Type B pancreatic cell (in vitro differentiated cells): Measurements from ENCODE around the gene GRIA1. TPM values are rescaled to one million over a fixed set of nuclear protein-coding genes. Genes with fewer than 3 reads are reported as not detected.

Experiments used
- DNase-seq: peaks from one replicate; pipeline ENCODE4 v3.0.0; 2021; ENCODE audit warnings: mixed read lengths; ENCODE audit not compliant: unreplicated experiment; ENCODE audit errors: extremely low spot score
- H3K27ac Mint-ChIP-seq: 2 replicates; pipeline ENCODE4 v1.8.0; 2021; ENCODE audit warnings: mild to moderate bottlenecking, mixed read lengths
- H3K27me3 Mint-ChIP-seq: 2 replicates; pipeline ENCODE4 v1.8.0; 2021; ENCODE audit warnings: mixed read lengths
- H3K36me3 Mint-ChIP-seq: 2 replicates; pipeline ENCODE4 v1.8.0; 2021; ENCODE audit warnings: mixed read lengths
- H3K4me1 Mint-ChIP-seq: one replicate; pipeline ENCODE4 v1.8.0; 2021; ENCODE audit warnings: mixed read lengths; ENCODE audit not compliant: unreplicated experiment
- H3K4me3 Mint-ChIP-seq: 2 replicates; pipeline ENCODE4 v1.8.0; 2021; ENCODE audit warnings: mild to moderate bottlenecking, mixed read lengths
- H3K9me3 Mint-ChIP-seq: 2 replicates; pipeline ENCODE4 v1.8.0; 2021; ENCODE audit warnings: mixed read lengths
- CTCF ChIP-seq: fragments of 200-600 bp; sonication (generic); conservative IDR thresholded peaks from 2 replicates; pipeline ENCODE4 v1.5.0; 2021; ENCODE audit warnings: antibody characterized with exemption, mild to moderate bottlenecking
- total RNA-seq: library from RNA; stranded (reverse); gene quantifications from 2 replicates; pipeline ENCODE4 v1.2.1, GENCODE V29; 2021; ENCODE audit warnings: low replicate concordance

Gene GRIA1
- total RNA-seq, 1 donor from 2014 or later: 18.0 TPM

- Mint-ChIP-seq H3K4me3 (no peak overlapping the region), H3K36me3 (no peaks in the 10 kb centered on the region), H3K9me3 (no peaks in the 10 kb centered on the region), H3K4me1 (no peaks in the 10 kb centered on the region), H3K27ac (no peak overlapping the region), H3K27me3 (no peaks in the 10 kb centered on the region)
- no peak for TF ChIP-seq CTCF
- DNase-seq: no peak
Observed at GRCh38 chr5:153630546-153630945, 140.1 kb downstream of the GRIA1 start.

- TF ChIP-seq CTCF: no peak
- no peak overlapping the region for H3K4me3 Mint-ChIP-seq
- no peak overlapping the region for H3K27ac Mint-ChIP-seq
- H3K9me3 Mint-ChIP-seq: no peaks in the 10 kb centered on the region
- DNase-seq: no peak
- H3K36me3 Mint-ChIP-seq: no peaks in the 10 kb centered on the region
- H3K27me3 Mint-ChIP-seq: no peaks in the 10 kb centered on the region
- no peaks in the 10 kb centered on the region for H3K4me1 Mint-ChIP-seq
Observed at GRCh38 chr5:153632748-153633290, 142.3 kb downstream of the GRIA1 start.

- no peaks in the 10 kb centered on the region for H3K4me1 Mint-ChIP-seq
- H3K27ac Mint-ChIP-seq: no peak overlapping the region
- no peak for TF ChIP-seq CTCF
- H3K27me3 Mint-ChIP-seq: no peaks in the 10 kb centered on the region
- no peak overlapping the region for H3K4me3 Mint-ChIP-seq
- no peaks in the 10 kb centered on the region for H3K36me3 Mint-ChIP-seq
- no peaks in the 10 kb centered on the region for H3K9me3 Mint-ChIP-seq
- no peak for DNase-seq
Observed at GRCh38 chr5:153636670-153637451, 146.4 kb downstream of the GRIA1 start.

GRCh38 chr5:153640293-153640692 is 149.8 kb downstream of the GRIA1 start:
- no peak overlapping the region for H3K27ac Mint-ChIP-seq
- H3K27me3 Mint-ChIP-seq: no peaks in the 10 kb centered on the region
- no peaks in the 10 kb centered on the region for H3K4me1 Mint-ChIP-seq
- no peaks in the 10 kb centered on the region for H3K9me3 Mint-ChIP-seq
- no peak for DNase-seq
- no peak for TF ChIP-seq CTCF
- no peak overlapping the region for H3K4me3 Mint-ChIP-seq
- H3K36me3 Mint-ChIP-seq: no peaks in the 10 kb centered on the region

- Mint-ChIP-seq H3K4me3 (no peak overlapping the region), H3K27ac (no peak overlapping the region), H3K4me1 (no peaks in the 10 kb centered on the region), H3K27me3 (no peaks in the 10 kb centered on the region), H3K9me3 (no peaks in the 10 kb centered on the region), H3K36me3 (no peaks in the 10 kb centered on the region)
- TF ChIP-seq CTCF: no peak
- DNase-seq: no peak
Observed at GRCh38 chr5:153641183-153641688, 150.8 kb downstream of the GRIA1 start.
